Measurements from ENCODE around the gene CXCL13. TPM values are rescaled to one million over a fixed set of nuclear protein-coding genes. Genes with fewer than 3 reads are reported as not detected.
"Not testable (repeated sequence)": the region's sequence is repeated elsewhere in the genome, so short reads cannot be mapped to it uniquely, and the experiment has no call there.

Gene CXCL13
- total RNA-seq, 1 donor from 2014 or later = not detected

DNA sequence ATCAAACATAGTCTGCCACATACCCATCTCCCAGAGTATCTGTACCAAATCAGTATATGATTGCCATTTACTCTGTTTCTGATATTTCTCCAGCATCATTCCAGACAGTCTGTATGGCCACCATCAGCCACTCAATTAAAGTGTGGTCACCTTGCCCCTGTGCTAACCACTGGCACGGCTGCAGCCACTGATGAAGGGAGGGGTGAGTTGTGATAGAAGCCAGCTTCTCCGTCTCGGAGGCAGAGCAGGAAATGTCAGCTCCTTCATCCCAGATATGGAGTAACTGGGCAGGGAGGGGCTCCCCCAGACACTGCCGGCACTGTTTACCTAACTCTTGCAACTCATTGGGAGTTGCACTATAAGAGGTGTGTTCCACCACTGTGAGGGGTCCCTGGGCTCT, 30.3 kb downstream of the CXCL13 start:
- TF ChIP-seq CTCF (IDR thresholded peaks at IDR 0.05; ENCODE audit: insufficient read depth, low read length, severe bottlenecking) = no peak
- no peak overlapping the region for H3K4me3 ChIP-seq (ENCODE audit: low read depth, low read length)
- DNase-seq (ENCODE audit: low read depth) = peak; percentile 14
- H3K36me3 ChIP-seq (ENCODE audit: control insufficient read depth, insufficient read depth, low read length) = no peaks in the 10 kb centered on the region
- FAIRE-seq = peak; percentile 81
- H3K27me3 ChIP-seq (ENCODE audit: control insufficient read depth, insufficient read depth, low read length) = no peaks in the 10 kb centered on the region

- DNase-seq (ENCODE audit: low read depth) = peak; percentile 96
- H3K4me3 ChIP-seq (ENCODE audit: low read depth, low read length) = no peak overlapping the region
- no peaks in the 10 kb centered on the region for H3K36me3 ChIP-seq (ENCODE audit: control insufficient read depth, insufficient read depth, low read length)
- no peaks in the 10 kb centered on the region for H3K27me3 ChIP-seq (ENCODE audit: control insufficient read depth, insufficient read depth, low read length)
- no peak for TF ChIP-seq CTCF (IDR thresholded peaks at IDR 0.05; ENCODE audit: insufficient read depth, low read length, severe bottlenecking)
- FAIRE-seq = peak; percentile 97
Observed at GRCh38 chr4:77636902-77637301, 31.3 kb downstream of the CXCL13 start.

GRCh38 chr4:77644069-77644468, 38.4 kb downstream of the CXCL13 start:
- H3K36me3 ChIP-seq (ENCODE audit: control insufficient read depth, insufficient read depth, low read length); FAIRE-seq; DNase-seq (ENCODE audit: low read depth); H3K4me3 ChIP-seq (ENCODE audit: low read depth, low read length); H3K27me3 ChIP-seq (ENCODE audit: control insufficient read depth, insufficient read depth, low read length): not testable (repeated sequence)

DNA sequence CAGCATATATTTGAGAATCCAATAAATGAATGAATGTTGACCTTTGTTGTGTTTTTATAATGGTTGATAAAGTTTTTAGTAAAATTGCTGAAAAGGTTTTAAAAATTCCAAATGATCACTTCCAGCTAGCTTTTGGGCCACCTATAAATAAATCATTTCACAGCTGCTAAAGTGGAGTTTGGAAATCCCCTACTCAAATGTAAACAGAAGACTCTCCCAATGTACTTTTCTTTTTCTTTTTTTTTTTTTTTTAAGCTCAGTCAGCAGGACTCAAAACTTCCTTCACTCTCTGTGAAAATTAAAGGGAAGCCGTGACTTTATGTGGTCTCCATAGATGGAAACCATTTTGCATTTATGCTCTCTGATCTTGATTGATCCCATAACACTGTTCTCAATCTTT, 45.2 kb downstream of the CXCL13 start:
- Histone ChIP-seq H3K36me3 (ENCODE audit: control insufficient read depth, insufficient read depth, low read length) (no peaks in the 10 kb centered on the region), H3K4me3 (ENCODE audit: low read depth, low read length) (no peak overlapping the region), H3K27me3 (ENCODE audit: control insufficient read depth, insufficient read depth, low read length) (no peaks in the 10 kb centered on the region)
- no peak for DNase-seq (ENCODE audit: low read depth)
- TF ChIP-seq CTCF (IDR thresholded peaks at IDR 0.05; ENCODE audit: insufficient read depth, low read length, severe bottlenecking) = no peak
- FAIRE-seq = no peak

GRCh38 chr4:77651820-77652219, 46.2 kb downstream of the CXCL13 start:
- no peak for TF ChIP-seq CTCF (IDR thresholded peaks at IDR 0.05; ENCODE audit: insufficient read depth, low read length, severe bottlenecking)
- peak; percentile 66 for FAIRE-seq
- no peaks in the 10 kb centered on the region for H3K27me3 ChIP-seq (ENCODE audit: control insufficient read depth, insufficient read depth, low read length)
- H3K36me3 ChIP-seq (ENCODE audit: control insufficient read depth, insufficient read depth, low read length) = no peaks in the 10 kb centered on the region
- no peak for DNase-seq (ENCODE audit: low read depth)
- H3K4me3 ChIP-seq (ENCODE audit: low read depth, low read length) = no peak overlapping the region

DNA sequence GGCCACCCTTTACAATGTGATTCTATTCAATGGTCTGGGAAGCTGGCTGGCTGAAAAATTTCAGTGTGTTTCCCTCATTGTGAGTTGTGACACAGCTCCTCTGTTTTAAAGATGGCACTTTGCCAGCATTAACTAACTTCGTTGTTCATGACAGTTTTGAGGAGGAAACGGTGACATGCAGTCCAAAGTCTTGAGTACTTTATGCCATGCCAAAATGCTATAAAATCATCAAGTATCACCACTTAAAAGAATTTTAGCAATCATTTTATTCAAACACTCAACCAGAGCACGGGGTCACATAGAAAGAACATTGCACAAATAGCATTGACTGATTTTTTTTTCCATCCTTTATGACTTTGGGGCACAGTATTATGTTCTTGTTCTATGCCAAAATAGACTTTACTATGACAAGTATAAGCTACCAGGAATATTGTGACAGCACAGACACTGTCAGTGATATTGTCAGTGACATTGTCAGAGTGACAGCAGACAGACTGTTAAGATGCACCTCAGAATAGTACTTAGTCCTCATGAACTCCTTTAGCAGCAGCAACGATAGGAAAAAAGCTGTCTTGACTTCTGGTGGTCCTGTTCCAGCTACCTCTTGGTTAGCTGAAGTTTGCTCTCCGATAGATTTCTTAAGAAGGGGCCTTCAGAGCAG, 46.7 kb downstream of the CXCL13 start:
- no peak overlapping the region for H3K4me3 ChIP-seq (ENCODE audit: low read depth, low read length)
- no peak for TF ChIP-seq CTCF (IDR thresholded peaks at IDR 0.05; ENCODE audit: insufficient read depth, low read length, severe bottlenecking)
- DNase-seq (ENCODE audit: low read depth) (no peak), FAIRE-seq (peak; percentile 58)
- no peaks in the 10 kb centered on the region for H3K36me3 ChIP-seq (ENCODE audit: control insufficient read depth, insufficient read depth, low read length)
- no peaks in the 10 kb centered on the region for H3K27me3 ChIP-seq (ENCODE audit: control insufficient read depth, insufficient read depth, low read length)
